H9 (cell line): ENCODE measurements around the gene RTTN. TPM values are rescaled to one million over a fixed set of nuclear protein-coding genes. Genes with fewer than 3 reads are reported as not detected.

Experiments
- DNase-seq: peaks from one replicate; pipeline ENCODE4 v3.0.0-alpha.2; 2017
- H2AFZ ChIP-seq: one replicate; pipeline ENCODE4 v1.6.1; 2013; ENCODE audit warnings: mild to moderate bottlenecking, low read length, control low read depth, moderate library complexity
- H2AK5ac ChIP-seq: 2 replicates; pipeline ENCODE4 v1.6.1; 2013; ENCODE audit warnings: low read length, control low read depth, mixed read lengths; ENCODE audit not compliant: insufficient read length
- H2BK120ac ChIP-seq: one replicate; pipeline ENCODE4 v1.6.1; 2013; ENCODE audit warnings: low read depth, mild to moderate bottlenecking, low read length, control low read depth, inconsistent platforms; ENCODE audit not compliant: poor library complexity, severe bottlenecking
- H2BK12ac ChIP-seq: 2 replicates; pipeline ENCODE4 v1.6.1; 2013; ENCODE audit warnings: low read length, control low read depth, mixed read lengths, low read depth; ENCODE audit not compliant: insufficient read length
- H2BK15ac ChIP-seq: 2 replicates; pipeline ENCODE4 v1.6.1; 2013; ENCODE audit warnings: low read depth, low read length, control low read depth
- H2BK20ac ChIP-seq: one replicate; pipeline ENCODE4 v1.6.1; 2013; ENCODE audit warnings: low read depth, mild to moderate bottlenecking, low read length, control low read depth, inconsistent platforms; ENCODE audit not compliant: poor library complexity, severe bottlenecking
- H2BK5ac ChIP-seq: 2 replicates; pipeline ENCODE4 v1.6.1; 2013; ENCODE audit warnings: low read length, control low read depth, mixed read lengths; ENCODE audit not compliant: insufficient read length
- H3K14ac ChIP-seq: 2 replicates; pipeline ENCODE4 v1.6.1; 2013; ENCODE audit warnings: low read length, control low read depth; ENCODE audit not compliant: insufficient read depth
- H3K18ac ChIP-seq: 2 replicates; pipeline ENCODE4 v1.6.1; 2013; ENCODE audit warnings: low read depth, mild to moderate bottlenecking, mixed read lengths, low read length, control low read depth; ENCODE audit not compliant: insufficient read length
- H3K23ac ChIP-seq: 2 replicates; pipeline ENCODE4 v1.6.1; 2013; ENCODE audit warnings: low read length, control low read depth, mixed read lengths, low read depth; ENCODE audit not compliant: insufficient read length
- H3K23me2 ChIP-seq: 2 replicates; pipeline ENCODE4 v1.6.1; 2013; ENCODE audit warnings: low read depth, mild to moderate bottlenecking, mixed read lengths, low read length, control low read depth; ENCODE audit not compliant: insufficient read length, poor library complexity, severe bottlenecking
- H3K27ac ChIP-seq: 2 replicates; pipeline ENCODE4 v1.5.1; 2013; ENCODE audit warnings: low read length, control low read depth, mixed read lengths, low read depth; ENCODE audit not compliant: insufficient read length
- H3K27me3 ChIP-seq: 2 replicates; pipeline ENCODE4 v1.6.1; 2013; ENCODE audit warnings: low read length, control low read depth, inconsistent platforms; ENCODE audit not compliant: insufficient read depth
- H3K4ac ChIP-seq: 2 replicates; pipeline ENCODE4 v1.6.1; 2013; ENCODE audit warnings: low read depth, mild to moderate bottlenecking, control low read depth, inconsistent platforms, low read length, moderate library complexity
- H3K4me1 ChIP-seq: 2 replicates; pipeline ENCODE4 v1.6.1; 2013; ENCODE audit warnings: low read length, control low read depth, inconsistent platforms; ENCODE audit not compliant: insufficient read depth
- H3K4me2 ChIP-seq: 2 replicates; pipeline ENCODE4 v1.6.1; 2013; ENCODE audit warnings: low read length, control low read depth, mixed read lengths; ENCODE audit not compliant: insufficient read length, insufficient read depth
- H3K56ac ChIP-seq: 2 replicates; pipeline ENCODE4 v1.6.1; 2013; ENCODE audit warnings: low read depth, mild to moderate bottlenecking, mixed read lengths, low read length, control low read depth; ENCODE audit not compliant: insufficient read length
- H3K79me1 ChIP-seq: 2 replicates; pipeline ENCODE4 v1.6.1; 2013; ENCODE audit warnings: low read depth, mild to moderate bottlenecking, moderate library complexity, low read length, control low read depth, inconsistent platforms; ENCODE audit not compliant: insufficient read depth, poor library complexity, severe bottlenecking
- H3K79me2 ChIP-seq: 2 replicates; pipeline ENCODE4 v1.6.1; 2013; ENCODE audit warnings: low read length, control low read depth, inconsistent platforms; ENCODE audit not compliant: insufficient read depth
- H3K9ac ChIP-seq: 2 replicates; pipeline ENCODE4 v1.6.1; 2013; ENCODE audit warnings: low read length, control low read depth, mixed read lengths; ENCODE audit not compliant: insufficient read length; ENCODE audit errors: extremely low read depth
- H3K9me3 ChIP-seq: one replicate; pipeline ENCODE4 v1.6.1; 2013; ENCODE audit warnings: low read depth, low read length, inconsistent platforms; ENCODE audit not compliant: control insufficient read depth
- H3T11ph ChIP-seq: one replicate; pipeline ENCODE4 v1.6.1; 2013; ENCODE audit warnings: mild to moderate bottlenecking, low read length, control low read depth, inconsistent platforms
- H4K20me1 ChIP-seq: one replicate; pipeline ENCODE4 v1.6.1; 2013; ENCODE audit not compliant: control insufficient read depth, insufficient read length, insufficient read depth
- H4K5ac ChIP-seq: 2 replicates; pipeline ENCODE4 v1.6.1; 2013; ENCODE audit warnings: low read depth, mild to moderate bottlenecking, mixed read lengths, low read length, control low read depth; ENCODE audit not compliant: insufficient read length
- H4K8ac ChIP-seq: replicated peaks from 2 replicates; pipeline ENCODE4 v1.6.1; 2013; ENCODE audit warnings: low read length, control low read depth, mixed read lengths, low read depth; ENCODE audit not compliant: insufficient read length
- H4K91ac ChIP-seq: 2 replicates; pipeline ENCODE4 v1.6.1; 2013; ENCODE audit warnings: low read depth, mild to moderate bottlenecking, moderate library complexity, mixed read lengths, low read length, control low read depth; ENCODE audit not compliant: insufficient read length
- H3K27ac Mint-ChIP-seq, 3 experiments: 2 replicates in 2 of 3; 3 replicates in 1 of 3; pipeline ENCODE4 v1.8.0; 2020 to 2021; ENCODE audit warnings: mixed read lengths in 3 of 3, mild to moderate bottlenecking in 1 of 3, moderate library complexity in 1 of 3
- H3K27me3 Mint-ChIP-seq: 2 replicates; pipeline ENCODE4 v1.8.0; 2021; ENCODE audit warnings: low read depth, mild to moderate bottlenecking, moderate library complexity, mixed read lengths
- H3K36me3 Mint-ChIP-seq, 3 experiments: 2 replicates in 2 of 3; 3 replicates in 1 of 3; pipeline ENCODE4 v1.8.0; 2020 to 2021; ENCODE audit warnings: low read depth in 3 of 3, mixed read lengths in 3 of 3; ENCODE audit not compliant: insufficient read depth in 1 of 3
- H3K4me1 Mint-ChIP-seq, 2 experiments: 2 replicates each; pipeline ENCODE4 v1.8.0; 2020; ENCODE audit warnings: mixed read lengths in 2 of 2
- H3K4me3 Mint-ChIP-seq, 2 experiments: 2 replicates in 1 of 2; 3 replicates in 1 of 2; pipeline ENCODE4 v1.8.0; 2020 to 2021; ENCODE audit warnings: mild to moderate bottlenecking in 2 of 2, mixed read lengths in 2 of 2, moderate library complexity in 1 of 2
- H3K9me3 Mint-ChIP-seq, 2 experiments: 2 replicates in 1 of 2; 3 replicates in 1 of 2; pipeline ENCODE4 v1.8.0; 2020; ENCODE audit warnings: mild to moderate bottlenecking in 2 of 2, mixed read lengths in 2 of 2, moderate library complexity in 1 of 2
- CTCF ChIP-seq: fragments of 200-600 bp; sonication (generic); conservative IDR thresholded peaks from 3 replicates; pipeline ENCODE4 v1.8.0; 2021; ENCODE audit warnings: antibody characterized with exemption, mild to moderate bottlenecking
- WGBS: extraction: QIAGEN DNeasy Blood & Tissue Kit; methylation state at CpG from one replicate; pipeline ENCODE4 v1.1.7; 2013; ENCODE audit warnings: missing lambda C conversion rate, low lambda C conversion rate, mixed read lengths; ENCODE audit not compliant: insufficient read length; ENCODE audit errors: extremely low coverage; 5-methylcytosine and 5-hydroxymethylcytosine counted together
- total RNA-seq: library from RNA; stranded (reverse); gene quantifications from 2 replicates; pipeline ENCODE4 v1.2.1, GENCODE V29; 2021

RTTN gene
- total RNA-seq, 1 experiment from 2014 or later = 17.6 TPM

GRCh38 chr18:70175216-70175615, 30.3 kb downstream of the RTTN start:
- Mint-ChIP-seq H3K36me3 (peaks cover 0 to 2% (median 0%) of the 10 kb centered on the region in 3 experiments; a peak in 1 of 7 replicates), H3K27ac (no peak overlapping the region), H3K4me1 (peaks cover 2 to 4% of the 10 kb centered on the region in 2 experiments; a peak in 1 of 4 replicates), H3K9me3 (no peaks in the 10 kb centered on the region), H3K27me3 (no peaks in the 10 kb centered on the region), H3K4me3 (no peak overlapping the region)
- Histone ChIP-seq H3K27ac (no peak overlapping the region), H4K91ac (no peak overlapping the region), H3K23me2 (no peaks in the 10 kb centered on the region), H3T11ph (no peak overlapping the region), H4K5ac (no peak overlapping the region), H3K4me1 (no peaks in the 10 kb centered on the region), H3K23ac (no peak overlapping the region), H2AFZ (no peak overlapping the region), H3K56ac (no peak overlapping the region), H2BK12ac (no peak overlapping the region), H3K9ac (no peak overlapping the region), H3K18ac (no peak overlapping the region), H3K27me3 (no peaks in the 10 kb centered on the region), H3K14ac (no peak overlapping the region), H3K4ac (no peak overlapping the region), H3K4me2 (no peak overlapping the region), H2BK20ac (no peak overlapping the region), H4K8ac (no peak overlapping the region), H3K79me2 (no peaks in the 10 kb centered on the region), H2BK15ac (no peak overlapping the region), H3K79me1 (no peaks in the 10 kb centered on the region), H3K9me3 (no peaks in the 10 kb centered on the region), H2BK5ac (no peak overlapping the region), H2AK5ac (no peak overlapping the region), H4K20me1 (no peaks in the 10 kb centered on the region), H2BK120ac (no peak overlapping the region)
- TF ChIP-seq CTCF = no peak
- no CpG with 5 or more reads among the region's 2 CpGs for WGBS
- no peak for DNase-seq
